GM21529 (cell line): ENCODE measurements around the gene NFE2L1.
"Not testable (repeated sequence)": the region's sequence is repeated elsewhere in the genome, so short reads cannot be mapped to it uniquely, and the experiment has no call there.

Experiments used
- ATAC-seq: cut with Tn5 transposase; IDR thresholded peaks from one replicate; pipeline ENCODE4 v1.9.1; 2021; ENCODE audit not compliant: unreplicated experiment

The NFE2L1 gene

GRCh38 chr17:48067245-48067644 lies 19.1 kb downstream of the NFE2L1 start:
- ATAC-seq = no peak

GRCh38 chr17:48067808-48068207 lies 19.6 kb downstream of the NFE2L1 start:
- ATAC-seq = not testable (repeated sequence)

- no peak for ATAC-seq
Measured at GRCh38 chr17:48068491-48068961, 20.4 kb downstream of the NFE2L1 start.

- ATAC-seq = no peak
Measured at GRCh38 chr17:48070195-48070594, 22.0 kb downstream of the NFE2L1 start.

- no peak for ATAC-seq
Measured at GRCh38 chr17:48071654-48072053, 23.5 kb downstream of the NFE2L1 start.

- not testable (repeated sequence) for ATAC-seq
Measured at GRCh38 chr17:48072811-48073210, 24.7 kb downstream of the NFE2L1 start.

GRCh38 chr17:48073566-48074094 lies 25.5 kb downstream of the NFE2L1 start:
- not testable (repeated sequence) for ATAC-seq

GRCh38 chr17:48074322-48075081 lies 26.3 kb downstream of the NFE2L1 start:
- ATAC-seq = no peak

- not testable (repeated sequence) for ATAC-seq
Measured at GRCh38 chr17:48077152-48077551, 29.0 kb downstream of the NFE2L1 start.

- ATAC-seq = no peak
Measured at GRCh38 chr17:48081858-48082257, 33.7 kb downstream of the NFE2L1 start.

GRCh38 chr17:48084932-48085331 lies 36.8 kb downstream of the NFE2L1 start:
- ATAC-seq = no peak

GRCh38 chr17:48093341-48094045 lies 45.3 kb downstream of the NFE2L1 start:
- ATAC-seq = no peak

- ATAC-seq = no peak
Measured at GRCh38 chr17:48095611-48096010, 47.5 kb downstream of the NFE2L1 start.

GRCh38 chr17:48100160-48100559 lies 52.0 kb downstream of the NFE2L1 start:
- ATAC-seq = no peak

- ATAC-seq = no peak
Measured at GRCh38 chr17:48100591-48101011, 52.4 kb downstream of the NFE2L1 start.

GRCh38 chr17:48101012-48101720 lies 53.0 kb downstream of the NFE2L1 start, which contains the start of gene CBX1:
Gene CBX1 (minus strand): TSS chr17:48101478. CDS start chr17:48077004, 24,474 bp downstream.
- ATAC-seq = peak; percentile 82

- no peak for ATAC-seq
Measured at GRCh38 chr17:48102043-48102750, 54.0 kb downstream of the NFE2L1 start.

GRCh38 chr17:48102798-48103715 lies 54.9 kb downstream of the NFE2L1 start:
- ATAC-seq = no peak

GRCh38 chr17:48104440-48104839 lies 56.3 kb downstream of the NFE2L1 start:
- no peak for ATAC-seq

GRCh38 chr17:48106802-48107136 lies 58.6 kb downstream of the NFE2L1 start:
- ATAC-seq = no peak
